PFSK-1 (cell line): ENCODE results near the gene ARID4B.
A peak's percentile ranks its signal among the peaks of the same experiment; 100 is the strongest.

Source experiments
- FOXP2 ChIP-seq: optimal IDR thresholded peaks from 2 replicates; pipeline ENCODE3; 2011; ENCODE audit warnings: borderline replicate concordance, control low read depth, inconsistent platforms; ENCODE audit not compliant: insufficient read depth; ENCODE audit errors: extremely low read length, extremely low read depth
- POLR2AphosphoS5 ChIP-seq: IDR thresholded peaks from 2 replicates; pipeline ENCODE4 v1.6.1; 2012; ENCODE audit warnings: low read depth, mild to moderate bottlenecking, control low read depth, low read length, moderate library complexity
- REST ChIP-seq, 2 experiments: IDR thresholded peaks; 2 replicates each; pipeline versions ENCODE4 v1.6.1 to v1.8.0; 2011 to 2012; ENCODE audit warnings: low read depth in 2 of 2, low read length in 2 of 2, control low read depth in 1 of 2, inconsistent platforms in 1 of 2, mild to moderate bottlenecking in 1 of 2, moderate library complexity in 1 of 2; ENCODE audit not compliant: insufficient read depth in 1 of 2
- SIN3A ChIP-seq: IDR thresholded peaks from 2 replicates; pipeline ENCODE4 v1.6.1; 2012; ENCODE audit warnings: mild to moderate bottlenecking, low read length, moderate library complexity, borderline replicate concordance; ENCODE audit not compliant: insufficient read depth
- TAF1 ChIP-seq: IDR thresholded peaks from 2 replicates; pipeline ENCODE4 v1.6.1; 2012; ENCODE audit warnings: low read length, control low read depth, borderline replicate concordance; ENCODE audit not compliant: insufficient read depth

Gene ARID4B

GRCh38 chr1:235205687-235206086 lies 122.3 kb downstream of the ARID4B start:
- no peak for TF ChIP-seq SIN3A
- TF ChIP-seq POLR2AphosphoS5: no peak
- TF ChIP-seq FOXP2: no peak
- TF ChIP-seq TAF1: no peak
- no peak for TF ChIP-seq REST (IDR thresholded peaks at IDR 0.05; ENCODE audit: insufficient read depth in 1 of 2, low read depth in 2 of 2, low read length in 2 of 2)

- TF ChIP-seq FOXP2: no peak
- no peak for TF ChIP-seq POLR2AphosphoS5
- TF ChIP-seq TAF1: no peak
- TF ChIP-seq REST (IDR thresholded peaks at IDR 0.05; ENCODE audit: insufficient read depth in 1 of 2, low read depth in 2 of 2, low read length in 2 of 2): no peak
- TF ChIP-seq SIN3A: no peak
Observed at GRCh38 chr1:235203428-235203827, 124.6 kb downstream of the ARID4B start.

GRCh38 chr1:235199441-235199840 lies 128.5 kb downstream of the ARID4B start:
- 0 out of 2 replicates have a peak, but pooled peaks have one; percentile 18 for TF ChIP-seq TAF1
- TF ChIP-seq SIN3A: no peak
- TF ChIP-seq REST (IDR thresholded peaks at IDR 0.05; ENCODE audit: insufficient read depth in 1 of 2, low read depth in 2 of 2, low read length in 2 of 2): no peak
- TF ChIP-seq FOXP2: no peak

- TF ChIP-seq POLR2AphosphoS5: no peak
- no peak for TF ChIP-seq TAF1
- no peak for TF ChIP-seq FOXP2
- no peak for TF ChIP-seq REST (IDR thresholded peaks at IDR 0.05; ENCODE audit: insufficient read depth in 1 of 2, low read depth in 2 of 2, low read length in 2 of 2)
- no peak for TF ChIP-seq SIN3A
Observed at GRCh38 chr1:235190431-235190830, 137.5 kb downstream of the ARID4B start.

- TF ChIP-seq TAF1 (no peak), POLR2AphosphoS5 (no peak), REST (IDR thresholded peaks at IDR 0.05; ENCODE audit: insufficient read depth in 1 of 2, low read depth in 2 of 2, low read length in 2 of 2) (no peak), SIN3A (no peak), FOXP2 (no peak)
Observed at GRCh38 chr1:235187316-235187715, 140.7 kb downstream of the ARID4B start.
